Retinal pigment epithelial cell (primary cell): ENCODE measurements around the gene DAG1.

ENCODE experiments used
- DNase-seq: peaks from one replicate; pipeline ENCODE4 v3.0.0-alpha.2; 2010; ENCODE audit warnings: low read depth
- H3K4me3 ChIP-seq: 2 replicates; pipeline ENCODE4 v1.5.1; 2011; ENCODE audit warnings: mild to moderate bottlenecking, low read length, control low read depth, moderate library complexity
- CTCF ChIP-seq: conservative IDR thresholded peaks from 2 replicates; pipeline ENCODE4 v1.5.1; 2011; ENCODE audit warnings: low read depth, low read length, control low read depth, inconsistent platforms

DAG1 gene

GRCh38 chr3:49553692-49554632 lies 83.9 kb downstream of the DAG1 start, which contains the start of gene BSN:
Gene BSN, plus strand, starts transcription at chr3:49554477. Its CDS starts 126 bp downstream, at chr3:49554603.
- no peak for TF ChIP-seq CTCF
- peak within 1 kb of the TSS; percentile 70 for H3K4me3 ChIP-seq
- peak; percentile 40 for DNase-seq

- no peak for DNase-seq
- TF ChIP-seq CTCF = no peak
- peak overlapping the region; percentile 41 for H3K4me3 ChIP-seq
These were observed 84.7 kb downstream of the DAG1 start for GRCh38 chr3:49554633-49555265.

GRCh38 chr3:49556500-49557275 lies 86.6 kb downstream of the DAG1 start:
- TF ChIP-seq CTCF = no peak
- no peak overlapping the region for H3K4me3 ChIP-seq
- DNase-seq = no peak

- no peak for DNase-seq
- no peak overlapping the region for H3K4me3 ChIP-seq
- no peak for TF ChIP-seq CTCF
These were observed 93.0 kb downstream of the DAG1 start for GRCh38 chr3:49563040-49563578.

GRCh38 chr3:49563766-49564165 lies 93.7 kb downstream of the DAG1 start:
- H3K4me3 ChIP-seq = no peak overlapping the region
- TF ChIP-seq CTCF = no peak
- no peak for DNase-seq

- no peak for DNase-seq
- H3K4me3 ChIP-seq = no peak overlapping the region
- TF ChIP-seq CTCF = peak; percentile 35
These were observed 96.2 kb downstream of the DAG1 start for GRCh38 chr3:49566312-49566711.
